ENCODE measurements around the gene CCDC85C.

GRCh38 chr14:99512110-99512449 is 91.9 kb downstream of the CCDC85C start:
- no peak for TF ChIP-seq EZH2phosphoT487 (IDR thresholded peaks at IDR 0.05; ENCODE audit: borderline replicate concordance, low read length)
- TF ChIP-seq EZH2 (IDR thresholded peaks at IDR 0.05; ENCODE audit: low read length, unreplicated experiment) = no peak
- no peak for TF ChIP-seq CTCF (conservative IDR thresholded peaks at IDR 0.05; ENCODE audit: low read depth, low read length)

Data from PC-3 (cell line).